ENCODE measurements around the gene SLC16A12.

Gene SLC16A12

DNA sequence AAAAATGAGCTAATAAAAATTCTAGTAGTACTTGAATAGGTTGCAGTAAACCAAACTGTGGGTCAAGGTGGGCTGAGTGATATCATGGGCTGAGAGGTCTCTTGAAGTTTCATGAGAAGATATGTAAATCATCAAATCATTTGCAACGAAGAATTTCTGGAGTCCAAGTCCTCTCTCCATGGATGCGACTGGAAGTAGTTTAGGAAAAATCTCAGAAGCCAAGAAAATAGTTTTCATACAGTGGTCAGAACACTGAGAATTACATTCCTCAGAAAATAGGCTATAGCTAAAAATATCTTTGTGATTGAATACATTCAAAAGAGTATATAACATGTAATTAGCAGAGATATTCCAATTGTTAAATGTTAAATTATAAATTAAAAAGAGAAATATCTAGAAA, 146.6 kb downstream of the SLC16A12 start:
- no peak for DNase-seq

DNA sequence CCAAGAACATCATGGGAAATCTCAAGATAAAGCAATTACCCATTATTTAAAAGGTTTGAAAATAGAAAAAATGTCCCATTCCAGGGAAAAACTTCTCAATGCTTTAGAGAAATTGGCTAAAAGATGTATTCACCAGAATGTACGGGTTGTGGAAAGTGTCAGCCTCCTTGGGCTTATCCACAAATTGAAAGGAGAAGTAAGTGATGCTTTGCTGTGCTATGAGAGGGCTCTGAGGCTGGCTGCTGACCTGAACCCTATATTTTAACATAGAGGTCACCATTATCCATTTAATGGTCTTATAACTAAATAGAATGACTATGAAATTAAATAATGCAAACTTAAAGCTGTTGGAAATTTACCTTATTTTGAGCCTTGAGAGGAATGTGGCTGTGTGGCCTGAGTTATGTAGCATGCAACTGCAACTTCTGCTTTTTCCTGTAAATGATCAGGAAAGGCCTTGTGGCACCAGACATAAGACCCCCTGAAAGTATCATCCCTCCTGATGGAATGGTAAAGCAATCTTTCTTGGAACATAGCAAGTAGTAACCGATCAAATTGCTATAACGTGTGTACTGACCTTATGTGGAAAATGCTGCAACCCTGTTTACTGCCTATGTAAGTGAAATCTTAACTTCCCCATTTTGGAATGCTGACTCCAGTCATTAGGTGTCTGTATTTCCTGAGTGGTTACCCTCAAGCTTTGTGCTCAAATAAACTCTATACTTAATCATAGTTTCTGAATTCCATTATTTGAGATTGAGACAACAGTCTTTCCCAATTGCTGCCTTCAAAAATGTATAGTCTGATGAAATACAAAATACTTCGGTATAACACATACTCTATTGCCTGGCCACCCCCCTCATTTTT, 150.7 kb downstream of the SLC16A12 start:
- DNase-seq: no peak

DNA sequence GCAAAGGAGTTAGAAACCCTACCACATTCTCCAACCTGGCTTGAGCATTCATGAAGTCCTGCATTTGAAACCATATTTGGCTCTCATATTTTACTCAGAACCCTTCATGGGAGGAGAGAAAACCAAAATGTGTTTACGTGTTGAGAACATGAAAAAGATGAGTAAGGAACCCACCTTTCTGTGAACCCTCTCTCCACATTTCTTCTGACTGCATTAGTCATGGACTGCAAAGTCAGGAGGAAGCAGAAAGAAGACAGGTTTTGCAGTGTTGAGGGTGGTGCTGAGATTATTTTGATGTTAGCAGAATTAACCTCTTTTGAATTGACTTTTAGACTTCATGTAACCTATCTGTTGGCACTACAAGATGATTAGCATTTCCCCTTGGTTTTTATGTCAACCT, 152.6 kb downstream of the SLC16A12 start:
- no peak for DNase-seq

Measured in DMS 273 treated with DMSO at 0.1 percent for 48 hours (cell line).